K562 (cell line): ENCODE measurements around the gene CRIP3. TPM values are rescaled to one million over a fixed set of nuclear protein-coding genes. Genes with fewer than 3 reads are reported as not detected.

Source experiments
- CLOCK ChIP-seq: fragments of 250-450 bp; sonication (Bioruptor Pico); IDR thresholded peaks from 2 replicates; pipeline ENCODE4 v1.4.0; 2020; ENCODE audit warnings: mild to moderate bottlenecking, moderate library complexity, borderline replicate concordance
- GTF3C2 ChIP-seq: IDR thresholded peaks from 3 replicates; pipeline ENCODE4 v1.6.1; 2011; ENCODE audit warnings: borderline replicate concordance, mild to moderate bottlenecking, moderate library complexity; ENCODE audit not compliant: insufficient read length; ENCODE audit errors: extremely low read depth
- POLR2H ChIP-seq: IDR thresholded peaks from 2 replicates; pipeline ENCODE4 v1.6.1; 2016; ENCODE audit warnings: missing genetic modification characterization, low read depth, mild to moderate bottlenecking, control low read depth, missing compliant biosample characterization, moderate library complexity
- PTBP1 ChIP-seq: fragments of 200-400 bp; formaldehyde crosslinking; IDR thresholded peaks from 2 replicates; pipeline ENCODE4 v1.6.1; 2017; ENCODE audit warnings: low read depth, low read length
- RBM25 ChIP-seq: fragments of 200-400 bp; formaldehyde crosslinking; IDR thresholded peaks from 2 replicates; pipeline ENCODE4 v1.6.1; 2018; ENCODE audit warnings: low read length, low read depth, moderate library complexity; ENCODE audit not compliant: severe bottlenecking
- SMAD2 ChIP-seq: fragments of 150-350 bp; IDR thresholded peaks from 2 replicates; pipeline ENCODE4 v1.6.1; 2014; ENCODE audit warnings: low read depth, mild to moderate bottlenecking, low read length
- polyA plus RNA-seq, 8 experiments: library from polyadenylated mRNA; depleted of rRNA in 4 of 8; stranded (reverse) in 5 of 8; unstranded in 3 of 8; fragments of >200 nt; fragmentation: Nextera tagmentation in 2 of 8; fragmentation: Illumina TruSeq in 1 of 8; extraction: Ambion mirVana in 2 of 8; extraction: Trizol in 1 of 8; gene quantifications; 2 replicates each; pipeline versions ENCODE4 v1.2.1 to v1.2.3, GENCODE V29; 2011 to 2014; ENCODE audit warnings: inconsistent platforms in 1 of 8, missing spikeins in 1 of 8
- total RNA-seq, 7 experiments: library from RNA; depleted of rRNA in 6 of 7; stranded (reverse); fragments of >200 nt in 6 of 7; fragmentation: Illumina TruSeq in 2 of 7; extraction: Trizol in 2 of 7; gene quantifications; 2 replicates each; pipeline versions ENCODE4 v1.2.1 to v1.2.3, GENCODE V29; 2011 to 2021; ENCODE audit warnings: low replicate concordance in 1 of 7
- TF ChIP-seq, protein P1 (sequence below): fragments of 450-650 bp; IDR thresholded peaks from 2 replicates; pipeline ENCODE4 v1.6.1; 2017; ENCODE audit warnings: antibody characterized with exemption, mild to moderate bottlenecking
- TF ChIP-seq, protein P2 (sequence below): IDR thresholded peaks from 2 replicates; pipeline ENCODE4 v1.6.1; 2011; ENCODE audit not compliant: insufficient read length; ENCODE audit errors: extremely low read depth
- TF ChIP-seq, protein P3 (sequence below): fragments of 250-450 bp; sonication (Bioruptor Pico); IDR thresholded peaks from 2 replicates; pipeline ENCODE4 v1.4.0; 2020; ENCODE audit warnings: borderline replicate concordance
- TF ChIP-seq, protein P4 (sequence below): fragments of 450-650 bp; formaldehyde crosslinking; conservative IDR thresholded peaks from 2 replicates; pipeline ENCODE4 v1.4.0; 2022; ENCODE audit warnings: mild to moderate bottlenecking, missing genetic modification characterization

The CRIP3 gene
- total and polyA plus RNA-seq, 9 of the 15 experiments (the other 6 are each of a cell fraction or from before 2014, with no cell fraction given), result 0.36 to 2.1 (median 0.87) TPM

DNA sequence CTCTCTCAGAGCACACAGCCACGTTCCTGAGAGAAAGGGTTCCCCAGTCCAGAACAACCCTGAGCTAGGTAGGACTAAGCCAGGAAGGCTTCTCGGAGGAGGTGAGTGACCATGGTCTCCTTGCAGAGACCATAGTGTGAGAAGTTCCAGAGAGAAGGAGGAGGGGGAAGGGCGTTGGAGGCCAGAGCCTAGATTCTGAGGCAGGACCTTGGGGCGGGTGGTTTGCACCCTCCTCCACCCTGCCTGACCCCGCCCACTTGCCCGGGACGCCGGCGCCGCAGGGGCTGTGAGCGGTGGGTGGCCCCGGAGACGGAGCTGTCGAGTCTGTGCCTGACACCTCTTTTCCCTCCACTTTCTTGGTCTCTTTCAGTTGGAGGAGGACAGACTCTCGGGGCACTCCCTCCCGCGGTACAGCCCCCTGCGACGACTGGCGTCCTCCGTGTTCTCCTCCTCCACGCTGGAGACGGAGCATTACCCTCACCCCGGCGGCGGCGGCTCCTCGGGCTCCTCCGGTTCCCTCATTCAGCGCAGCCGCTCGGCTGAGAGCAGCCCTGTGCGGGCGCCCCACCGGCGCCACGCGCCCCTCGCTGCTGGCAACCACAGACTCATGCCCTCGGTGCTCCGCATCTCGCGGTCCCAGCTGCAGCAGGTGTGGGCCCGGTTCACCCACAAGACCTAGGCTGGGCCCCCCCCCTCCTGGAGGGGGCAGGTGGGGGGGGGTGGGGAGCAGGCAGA lies 39.2 kb downstream of the CRIP3 start (continued):
- TF ChIP-seq, protein P1, sequence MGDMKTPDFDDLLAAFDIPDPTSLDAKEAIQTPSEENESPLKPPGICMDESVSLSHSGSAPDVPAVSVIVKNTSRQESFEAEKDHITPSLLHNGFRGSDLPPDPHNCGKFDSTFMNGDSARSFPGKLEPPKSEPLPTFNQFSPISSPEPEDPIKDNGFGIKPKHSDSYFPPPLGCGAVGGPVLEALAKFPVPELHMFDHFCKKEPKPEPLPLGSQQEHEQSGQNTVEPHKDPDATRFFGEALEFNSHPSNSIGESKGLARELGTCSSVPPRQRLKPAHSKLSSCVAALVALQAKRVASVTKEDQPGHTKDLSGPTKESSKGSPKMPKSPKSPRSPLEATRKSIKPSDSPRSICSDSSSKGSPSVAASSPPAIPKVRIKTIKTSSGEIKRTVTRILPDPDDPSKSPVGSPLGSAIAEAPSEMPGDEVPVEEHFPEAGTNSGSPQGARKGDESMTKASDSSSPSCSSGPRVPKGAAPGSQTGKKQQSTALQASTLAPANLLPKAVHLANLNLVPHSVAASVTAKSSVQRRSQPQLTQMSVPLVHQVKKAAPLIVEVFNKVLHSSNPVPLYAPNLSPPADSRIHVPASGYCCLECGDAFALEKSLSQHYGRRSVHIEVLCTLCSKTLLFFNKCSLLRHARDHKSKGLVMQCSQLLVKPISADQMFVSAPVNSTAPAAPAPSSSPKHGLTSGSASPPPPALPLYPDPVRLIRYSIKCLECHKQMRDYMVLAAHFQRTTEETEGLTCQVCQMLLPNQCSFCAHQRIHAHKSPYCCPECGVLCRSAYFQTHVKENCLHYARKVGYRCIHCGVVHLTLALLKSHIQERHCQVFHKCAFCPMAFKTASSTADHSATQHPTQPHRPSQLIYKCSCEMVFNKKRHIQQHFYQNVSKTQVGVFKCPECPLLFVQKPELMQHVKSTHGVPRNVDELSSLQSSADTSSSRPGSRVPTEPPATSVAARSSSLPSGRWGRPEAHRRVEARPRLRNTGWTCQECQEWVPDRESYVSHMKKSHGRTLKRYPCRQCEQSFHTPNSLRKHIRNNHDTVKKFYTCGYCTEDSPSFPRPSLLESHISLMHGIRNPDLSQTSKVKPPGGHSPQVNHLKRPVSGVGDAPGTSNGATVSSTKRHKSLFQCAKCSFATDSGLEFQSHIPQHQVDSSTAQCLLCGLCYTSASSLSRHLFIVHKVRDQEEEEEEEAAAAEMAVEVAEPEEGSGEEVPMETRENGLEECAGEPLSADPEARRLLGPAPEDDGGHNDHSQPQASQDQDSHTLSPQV, result no peak
- TF ChIP-seq PTBP1 (peak; percentile 89; the same call in 1 of the 2 replicates), RBM25 (peak; percentile 48), CLOCK (CRISPR knock-in tag) (no peak), SMAD2 (no peak), POLR2H (tag) (no peak), GTF3C2 (peak; percentile 58)
- TF ChIP-seq, protein P2, sequence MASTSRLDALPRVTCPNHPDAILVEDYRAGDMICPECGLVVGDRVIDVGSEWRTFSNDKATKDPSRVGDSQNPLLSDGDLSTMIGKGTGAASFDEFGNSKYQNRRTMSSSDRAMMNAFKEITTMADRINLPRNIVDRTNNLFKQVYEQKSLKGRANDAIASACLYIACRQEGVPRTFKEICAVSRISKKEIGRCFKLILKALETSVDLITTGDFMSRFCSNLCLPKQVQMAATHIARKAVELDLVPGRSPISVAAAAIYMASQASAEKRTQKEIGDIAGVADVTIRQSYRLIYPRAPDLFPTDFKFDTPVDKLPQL, result no peak
- TF ChIP-seq, protein P3, sequence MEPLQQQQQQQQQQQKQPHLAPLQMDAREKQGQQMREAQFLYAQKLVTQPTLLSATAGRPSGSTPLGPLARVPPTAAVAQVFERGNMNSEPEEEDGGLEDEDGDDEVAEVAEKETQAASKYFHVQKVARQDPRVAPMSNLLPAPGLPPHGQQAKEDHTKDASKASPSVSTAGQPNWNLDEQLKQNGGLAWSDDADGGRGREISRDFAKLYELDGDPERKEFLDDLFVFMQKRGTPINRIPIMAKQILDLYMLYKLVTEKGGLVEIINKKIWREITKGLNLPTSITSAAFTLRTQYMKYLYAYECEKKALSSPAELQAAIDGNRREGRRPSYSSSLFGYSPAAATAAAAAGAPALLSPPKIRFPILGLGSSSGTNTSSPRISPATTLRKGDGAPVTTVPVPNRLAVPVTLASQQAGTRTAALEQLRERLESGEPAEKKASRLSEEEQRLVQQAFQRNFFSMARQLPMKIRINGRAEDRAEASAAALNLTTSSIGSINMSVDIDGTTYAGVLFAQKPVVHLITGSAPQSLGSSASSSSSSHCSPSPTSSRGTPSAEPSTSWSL (CRISPR knock-in tag), result no peak
- TF ChIP-seq, protein P4, sequence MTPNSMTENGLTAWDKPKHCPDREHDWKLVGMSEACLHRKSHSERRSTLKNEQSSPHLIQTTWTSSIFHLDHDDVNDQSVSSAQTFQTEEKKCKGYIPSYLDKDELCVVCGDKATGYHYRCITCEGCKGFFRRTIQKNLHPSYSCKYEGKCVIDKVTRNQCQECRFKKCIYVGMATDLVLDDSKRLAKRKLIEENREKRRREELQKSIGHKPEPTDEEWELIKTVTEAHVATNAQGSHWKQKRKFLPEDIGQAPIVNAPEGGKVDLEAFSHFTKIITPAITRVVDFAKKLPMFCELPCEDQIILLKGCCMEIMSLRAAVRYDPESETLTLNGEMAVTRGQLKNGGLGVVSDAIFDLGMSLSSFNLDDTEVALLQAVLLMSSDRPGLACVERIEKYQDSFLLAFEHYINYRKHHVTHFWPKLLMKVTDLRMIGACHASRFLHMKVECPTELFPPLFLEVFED (CRISPR knock-in tag), result no peak
